ENCODE data around the gene QARS1. TPM values are rescaled to one million over a fixed set of nuclear protein-coding genes. Genes with fewer than 3 reads are reported as not detected.

Gene QARS1
- total and polyA plus RNA-seq, 2 donors (not counting 1 experiment from before 2014, with no cell fraction given), result 282 to 426 TPM

DNA sequence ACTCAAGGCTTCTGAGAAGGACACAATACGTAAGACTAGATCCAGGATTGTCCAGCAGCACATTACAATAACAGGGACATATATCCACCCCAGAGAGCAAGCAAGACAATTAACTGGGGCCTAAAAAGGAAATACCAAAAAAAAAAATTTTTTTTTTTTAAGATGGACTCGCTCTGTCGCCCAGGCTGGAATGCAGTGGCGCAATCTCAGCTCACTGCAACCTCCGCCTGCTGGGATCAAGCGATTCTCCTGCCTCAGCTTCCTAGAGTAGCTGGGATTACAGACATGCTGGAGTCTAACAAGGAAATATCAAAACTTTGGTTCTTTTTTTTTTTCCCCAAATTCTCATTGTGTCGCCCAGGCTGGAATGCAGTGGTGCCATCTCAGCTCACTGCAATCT, 46.5 kb downstream of the QARS1 start:
- H3K27me3 ChIP-seq (replicated peaks in 1 of 4; ENCODE audit: control extremely low read depth in 1 of 4, control insufficient read depth in 3 of 4, insufficient read depth in 4 of 4, low read length in 3 of 4), result no peaks in the 10 kb centered on the region
- H3K9me3 ChIP-seq (ENCODE audit: control extremely low read depth in 1 of 3, control insufficient read depth in 2 of 3, insufficient read depth in 1 of 3, low read length in 2 of 3), result no peaks in the 10 kb centered on the region
- H3K4me3 Mint-ChIP-seq, result no peak overlapping the region
- ATAC-seq (ENCODE audit: low read depth), result no peak
- TF ChIP-seq, protein P1, sequence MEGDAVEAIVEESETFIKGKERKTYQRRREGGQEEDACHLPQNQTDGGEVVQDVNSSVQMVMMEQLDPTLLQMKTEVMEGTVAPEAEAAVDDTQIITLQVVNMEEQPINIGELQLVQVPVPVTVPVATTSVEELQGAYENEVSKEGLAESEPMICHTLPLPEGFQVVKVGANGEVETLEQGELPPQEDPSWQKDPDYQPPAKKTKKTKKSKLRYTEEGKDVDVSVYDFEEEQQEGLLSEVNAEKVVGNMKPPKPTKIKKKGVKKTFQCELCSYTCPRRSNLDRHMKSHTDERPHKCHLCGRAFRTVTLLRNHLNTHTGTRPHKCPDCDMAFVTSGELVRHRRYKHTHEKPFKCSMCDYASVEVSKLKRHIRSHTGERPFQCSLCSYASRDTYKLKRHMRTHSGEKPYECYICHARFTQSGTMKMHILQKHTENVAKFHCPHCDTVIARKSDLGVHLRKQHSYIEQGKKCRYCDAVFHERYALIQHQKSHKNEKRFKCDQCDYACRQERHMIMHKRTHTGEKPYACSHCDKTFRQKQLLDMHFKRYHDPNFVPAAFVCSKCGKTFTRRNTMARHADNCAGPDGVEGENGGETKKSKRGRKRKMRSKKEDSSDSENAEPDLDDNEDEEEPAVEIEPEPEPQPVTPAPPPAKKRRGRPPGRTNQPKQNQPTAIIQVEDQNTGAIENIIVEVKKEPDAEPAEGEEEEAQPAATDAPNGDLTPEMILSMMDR (IDR thresholded peaks at IDR 0.05), result no peak
- TF ChIP-seq EZH2 (IDR thresholded peaks at IDR 0.05; ENCODE audit: borderline replicate concordance, insufficient read depth, low read depth, low read length, poor library complexity, severe bottlenecking), result no peak
- no peaks in the 10 kb centered on the region for H3K9me3 Mint-ChIP-seq (ENCODE audit: insufficient read depth)
- no peaks in the 10 kb centered on the region for H3K27me3 Mint-ChIP-seq
- peaks cover 44% of the 10 kb centered on the region for H4K20me1 ChIP-seq (ENCODE audit: control insufficient read depth, insufficient read depth, low read length, poor library complexity, severe bottlenecking)
- H3K27ac Mint-ChIP-seq, result no peak overlapping the region
- no peak overlapping the region for H3K4me3 ChIP-seq (ENCODE audit: control extremely low read depth in 1 of 5, extremely low read depth in 1 of 5, insufficient read depth in 1 of 5, low read depth in 2 of 5, low read length in 4 of 5)
- H3K27ac ChIP-seq (ENCODE audit: low read length in 2 of 2), result no peak overlapping the region
- intact Hi-C loops (cut with micrococcal nuclease), result no loop called here
- ChIA-PET CTCF (interaction anchor here (0.7 kb wide), 1 partner anchor 36 kb away, joined by 3 read pairs; the partner anchor contains the start of gene NDUFAF3), POLR2A (no interaction called here)
- no peaks in the 10 kb centered on the region for H3K4me1 Mint-ChIP-seq
- 100% methylated on average over 6 of the region's 7 CpGs for WGBS (ENCODE audit: insufficient coverage)
- no peak for DNase-seq
- no peak overlapping the region for H2AFZ ChIP-seq (ENCODE audit: insufficient read depth, low read depth, low read length, poor library complexity, severe bottlenecking)
- no peak overlapping the region for H3K4me2 ChIP-seq (replicated peaks; ENCODE audit: low read depth, low read length, poor library complexity, severe bottlenecking)
- peaks cover under 1 to 52% of the 10 kb centered on the region in 2 experiments for H3K36me3 ChIP-seq (replicated peaks in 1 of 2; ENCODE audit: control extremely low read depth in 1 of 2, control insufficient read depth in 1 of 2, extremely low read depth in 1 of 2, insufficient read depth in 2 of 2, low read length in 1 of 2)
- H3K9ac ChIP-seq (ENCODE audit: low read length), result no peak overlapping the region
- no peaks in the 10 kb centered on the region for H3K4me1 ChIP-seq (ENCODE audit: control insufficient read depth in 2 of 2, insufficient read depth in 2 of 2, low read length in 2 of 2)
- H3K79me2 ChIP-seq (ENCODE audit: control insufficient read depth, insufficient read depth, low read length), result peaks cover 45% of the 10 kb centered on the region

DNA sequence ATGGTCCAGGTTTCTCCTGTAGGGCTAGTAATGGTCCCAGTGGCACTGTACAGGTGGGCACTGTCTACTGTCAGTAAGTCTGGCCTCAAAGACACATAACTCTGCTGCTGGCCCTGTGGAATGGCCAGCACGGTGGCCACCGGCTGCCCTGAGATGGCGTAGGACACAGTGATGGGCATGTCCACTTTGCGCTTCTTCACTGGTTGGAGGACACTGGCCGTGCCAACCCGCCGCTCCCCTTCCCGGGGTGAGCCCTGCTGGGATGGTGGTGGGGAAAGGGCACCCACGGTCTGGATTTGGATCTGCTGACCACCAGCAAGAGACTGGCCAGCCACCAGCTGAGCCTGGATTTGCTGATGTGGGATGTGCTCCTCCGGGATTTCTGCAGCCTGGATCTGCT, 47.3 kb downstream of the QARS1 start:
- no peaks in the 10 kb centered on the region for H3K9me3 Mint-ChIP-seq (ENCODE audit: insufficient read depth)
- Histone ChIP-seq H3K27me3 (replicated peaks in 1 of 4; ENCODE audit: control extremely low read depth in 1 of 4, control insufficient read depth in 3 of 4, insufficient read depth in 4 of 4, low read length in 3 of 4) (no peaks in the 10 kb centered on the region), H3K36me3 (replicated peaks in 1 of 2; ENCODE audit: control extremely low read depth in 1 of 2, control insufficient read depth in 1 of 2, extremely low read depth in 1 of 2, insufficient read depth in 2 of 2, low read length in 1 of 2) (peaks cover 0 to 53% of the 10 kb centered on the region in 2 experiments), H3K9me3 (ENCODE audit: control extremely low read depth in 1 of 3, control insufficient read depth in 2 of 3, insufficient read depth in 1 of 3, low read length in 2 of 3) (no peaks in the 10 kb centered on the region), H3K4me2 (replicated peaks; ENCODE audit: low read depth, low read length, poor library complexity, severe bottlenecking) (no peak overlapping the region), H3K4me3 (ENCODE audit: control extremely low read depth in 1 of 5, extremely low read depth in 1 of 5, insufficient read depth in 1 of 5, low read depth in 2 of 5, low read length in 4 of 5) (no peak overlapping the region), H2AFZ (ENCODE audit: insufficient read depth, low read depth, low read length, poor library complexity, severe bottlenecking) (no peak overlapping the region), H3K4me1 (ENCODE audit: control insufficient read depth in 2 of 2, insufficient read depth in 2 of 2, low read length in 2 of 2) (no peaks in the 10 kb centered on the region), H4K20me1 (ENCODE audit: control insufficient read depth, insufficient read depth, low read length, poor library complexity, severe bottlenecking) (peaks cover 46% of the 10 kb centered on the region), H3K79me2 (ENCODE audit: control insufficient read depth, insufficient read depth, low read length) (peaks cover 42% of the 10 kb centered on the region), H3K9ac (ENCODE audit: low read length) (no peak overlapping the region), H3K27ac (ENCODE audit: low read length in 2 of 2) (no peak overlapping the region)
- DNase-seq (no peak), ATAC-seq (ENCODE audit: low read depth) (no peak)
- no peaks in the 10 kb centered on the region for H3K27me3 Mint-ChIP-seq
- ChIA-PET CTCF (no interaction called here), POLR2A (no interaction called here)
- 99% methylated on average over 10 of the region's 10 CpGs for WGBS (ENCODE audit: insufficient coverage)
- TF ChIP-seq, protein P1 (IDR thresholded peaks at IDR 0.05), result no peak
- TF ChIP-seq EZH2 (IDR thresholded peaks at IDR 0.05; ENCODE audit: borderline replicate concordance, insufficient read depth, low read depth, low read length, poor library complexity, severe bottlenecking), result no peak
- intact Hi-C loops (cut with micrococcal nuclease), result no loop called here
- no peaks in the 10 kb centered on the region for H3K4me1 Mint-ChIP-seq
- H3K27ac Mint-ChIP-seq, result no peak overlapping the region
- H3K4me3 Mint-ChIP-seq, result no peak overlapping the region

Data from B cell (primary cell).